Breast epithelium (tissue), 3 donors: ENCODE data around the gene TF.

Source experiments
- POLR2AphosphoS5 ChIP-seq, 3 donors: sonication (generic); formaldehyde crosslinking; IDR thresholded peaks; one replicate each; pipeline ENCODE4 v1.6.1; 2017; ENCODE audit warnings: antibody characterized with exemption in 3 of 3
- TF ChIP-seq, protein P1 (sequence below), 3 donors: fragments of 450-650 bp; IDR thresholded peaks; one replicate each; pipeline ENCODE4 v1.5.1; 2016 to 2017; ENCODE audit warnings: antibody characterized with exemption in 3 of 3, mild to moderate bottlenecking in 3 of 3, moderate library complexity in 3 of 3

DNA sequence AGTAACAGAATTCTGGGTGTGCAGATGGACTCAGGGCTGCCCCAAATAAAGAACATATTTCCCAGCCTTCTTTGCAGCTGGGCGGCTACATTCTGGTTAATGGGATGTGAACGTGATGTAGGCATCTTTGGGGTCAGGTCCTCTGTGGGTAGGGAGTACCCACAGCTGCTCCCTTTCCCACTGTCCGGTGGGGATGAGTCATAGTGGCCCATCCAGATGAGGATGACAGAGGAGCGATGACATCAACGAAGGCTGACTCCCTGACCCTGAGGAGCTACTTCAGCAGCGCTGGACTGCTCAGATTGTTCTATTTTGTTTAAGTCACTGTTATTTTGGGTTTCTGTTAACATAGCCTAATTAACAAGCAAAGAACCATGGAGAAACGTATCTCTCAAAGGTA, 97.4 kb downstream of the TF start:
- no peak for TF ChIP-seq POLR2AphosphoS5 (IDR thresholded peaks at IDR 0.05)
- TF ChIP-seq, protein P1, sequence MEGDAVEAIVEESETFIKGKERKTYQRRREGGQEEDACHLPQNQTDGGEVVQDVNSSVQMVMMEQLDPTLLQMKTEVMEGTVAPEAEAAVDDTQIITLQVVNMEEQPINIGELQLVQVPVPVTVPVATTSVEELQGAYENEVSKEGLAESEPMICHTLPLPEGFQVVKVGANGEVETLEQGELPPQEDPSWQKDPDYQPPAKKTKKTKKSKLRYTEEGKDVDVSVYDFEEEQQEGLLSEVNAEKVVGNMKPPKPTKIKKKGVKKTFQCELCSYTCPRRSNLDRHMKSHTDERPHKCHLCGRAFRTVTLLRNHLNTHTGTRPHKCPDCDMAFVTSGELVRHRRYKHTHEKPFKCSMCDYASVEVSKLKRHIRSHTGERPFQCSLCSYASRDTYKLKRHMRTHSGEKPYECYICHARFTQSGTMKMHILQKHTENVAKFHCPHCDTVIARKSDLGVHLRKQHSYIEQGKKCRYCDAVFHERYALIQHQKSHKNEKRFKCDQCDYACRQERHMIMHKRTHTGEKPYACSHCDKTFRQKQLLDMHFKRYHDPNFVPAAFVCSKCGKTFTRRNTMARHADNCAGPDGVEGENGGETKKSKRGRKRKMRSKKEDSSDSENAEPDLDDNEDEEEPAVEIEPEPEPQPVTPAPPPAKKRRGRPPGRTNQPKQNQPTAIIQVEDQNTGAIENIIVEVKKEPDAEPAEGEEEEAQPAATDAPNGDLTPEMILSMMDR (IDR thresholded peaks at IDR 0.05): no peak
